GM18519 (cell line): Measurements from ENCODE around the gene FAM217B.
"Not testable (repeated sequence)": the region's sequence is repeated elsewhere in the genome, so short reads cannot be mapped to it uniquely, and the experiment has no call there.

Source experiments
- ATAC-seq: cut with Tn5 transposase; IDR thresholded peaks from one replicate; pipeline ENCODE4 v1.9.1; 2021; ENCODE audit warnings: mild to moderate bottlenecking, moderate library complexity; ENCODE audit not compliant: unreplicated experiment, low FRiP score

FAM217B gene

DNA sequence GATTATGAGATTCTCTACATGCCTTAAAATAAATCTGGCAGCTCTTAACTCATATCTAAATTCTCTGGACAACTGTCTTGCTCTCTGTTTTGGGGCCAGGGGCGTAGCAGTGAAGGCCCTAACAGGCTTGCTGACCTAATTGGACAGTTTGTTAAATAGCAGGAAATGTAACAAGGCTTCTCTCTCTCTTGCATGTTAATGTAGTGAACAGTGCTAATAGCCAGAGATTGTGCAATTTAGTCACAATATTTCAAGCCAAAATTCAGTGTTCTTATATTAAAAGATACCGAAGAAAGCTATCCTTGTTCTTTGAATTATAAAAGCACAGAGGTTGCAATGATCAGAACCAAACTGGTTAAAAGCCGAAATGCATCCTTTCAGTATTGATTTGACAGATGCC, 3.0 kb upstream of the FAM217B start:
- no peak for ATAC-seq

DNA sequence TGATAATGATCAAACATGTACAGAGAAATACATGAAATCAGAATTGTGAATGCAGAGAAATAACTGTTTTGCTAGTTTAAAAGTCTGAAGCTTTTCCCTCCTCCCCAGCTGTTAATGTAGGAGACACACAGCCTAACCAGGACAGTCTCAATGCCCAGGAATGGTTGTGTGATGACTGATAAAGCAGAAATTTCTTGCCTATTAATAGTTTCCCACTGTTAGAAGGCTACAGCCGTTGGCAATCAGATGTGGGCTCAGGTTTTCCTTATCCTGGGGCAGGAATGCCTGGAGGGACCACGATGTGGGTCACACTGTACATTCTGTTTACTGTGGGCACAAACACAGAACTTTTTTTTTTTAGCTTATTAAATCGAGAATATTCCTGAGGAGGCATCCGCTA, 2.0 kb upstream of the FAM217B start:
- ATAC-seq = no peak

DNA sequence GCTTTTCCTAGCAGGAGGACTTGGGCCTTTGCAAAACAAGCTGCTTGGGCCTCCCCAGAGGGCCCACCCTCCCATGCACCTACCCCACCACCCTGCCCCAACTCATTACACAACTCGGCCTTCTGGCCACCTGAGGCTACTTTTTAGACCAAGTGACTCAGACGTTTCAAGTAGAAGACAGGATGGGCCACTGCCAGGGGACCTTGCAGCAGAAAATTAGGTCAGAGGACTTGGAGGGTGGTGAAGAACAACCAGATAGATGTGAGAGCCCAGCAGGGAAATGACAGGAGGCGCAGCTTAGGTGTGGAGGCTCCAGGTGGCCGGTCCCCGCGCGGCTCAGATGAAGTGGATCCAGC, 1.5 kb upstream of the FAM217B start:
- no peak for ATAC-seq

DNA sequence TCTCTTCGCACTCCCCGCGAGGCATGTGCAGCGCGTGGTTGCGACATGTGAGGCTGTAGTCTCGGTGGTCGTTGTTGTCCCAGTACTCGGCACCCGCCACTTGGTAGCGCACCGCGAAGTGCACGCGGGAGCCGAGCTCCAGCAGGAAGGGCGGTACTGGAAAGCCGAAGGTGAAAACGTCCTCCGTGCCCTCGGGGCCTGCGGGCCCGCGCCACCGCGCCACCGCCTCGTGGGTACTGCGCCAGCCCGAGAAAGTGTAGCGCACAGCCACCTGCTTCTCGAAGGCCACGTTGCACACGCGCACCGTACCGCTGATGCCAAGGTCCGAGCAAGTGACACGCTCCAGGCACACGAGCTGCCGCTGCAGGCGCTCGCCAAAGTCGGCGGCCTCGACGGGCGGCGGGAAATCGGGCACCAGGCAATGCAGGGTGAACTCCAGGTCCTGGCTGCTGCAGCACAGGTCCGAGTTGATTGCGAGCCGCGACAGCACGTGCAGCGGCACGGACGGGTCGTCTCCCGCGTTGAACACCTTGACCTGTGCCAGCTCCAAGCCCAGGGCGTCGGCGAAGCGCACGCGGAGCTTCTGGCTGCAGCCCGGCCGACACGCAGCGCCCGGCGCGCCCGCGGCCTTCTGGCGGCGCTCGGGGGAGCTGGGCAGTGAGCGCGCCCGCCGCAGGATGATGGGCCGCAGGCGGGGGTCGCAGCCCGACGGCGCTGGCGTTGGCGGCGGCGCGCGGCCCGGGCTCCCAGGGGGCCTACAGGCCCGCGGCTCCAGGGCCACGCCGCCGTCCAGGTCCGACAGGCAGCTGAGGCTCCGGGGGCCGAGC, 924 bp upstream of the FAM217B start:
- ATAC-seq = no peak

DNA sequence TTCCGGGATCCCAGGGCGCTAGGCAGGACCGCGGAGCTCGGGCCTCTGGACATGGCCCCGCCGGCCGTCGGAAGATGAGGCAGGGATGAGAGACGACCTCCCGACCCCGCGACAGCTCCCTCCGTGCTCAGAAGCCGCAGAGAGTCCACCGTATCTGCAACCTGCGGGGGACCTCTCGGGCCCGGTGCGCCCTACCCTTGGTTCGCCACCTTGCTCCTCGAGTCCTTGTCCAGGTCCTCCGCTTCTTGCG, 385 bp upstream of the FAM217B start:
- peak; percentile 16 for ATAC-seq

DNA sequence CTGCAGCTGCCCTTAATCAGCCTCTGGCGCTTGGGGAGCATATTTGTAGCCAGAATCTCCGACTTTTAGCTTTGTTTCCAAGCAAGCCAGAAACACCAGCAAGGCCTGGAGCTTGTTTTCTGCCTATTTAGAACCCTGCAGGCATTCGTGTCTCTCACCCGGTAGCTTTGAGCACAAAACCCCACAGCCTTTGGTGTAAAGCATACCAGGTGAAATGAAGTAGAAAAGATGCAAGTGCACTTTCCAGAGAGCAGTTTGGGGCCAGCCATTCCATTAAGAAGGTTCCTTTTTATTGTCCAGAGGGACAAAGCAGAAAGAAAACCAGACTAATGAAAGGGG, 736 bp downstream of the FAM217B start:
- peak; percentile 4 for ATAC-seq

DNA sequence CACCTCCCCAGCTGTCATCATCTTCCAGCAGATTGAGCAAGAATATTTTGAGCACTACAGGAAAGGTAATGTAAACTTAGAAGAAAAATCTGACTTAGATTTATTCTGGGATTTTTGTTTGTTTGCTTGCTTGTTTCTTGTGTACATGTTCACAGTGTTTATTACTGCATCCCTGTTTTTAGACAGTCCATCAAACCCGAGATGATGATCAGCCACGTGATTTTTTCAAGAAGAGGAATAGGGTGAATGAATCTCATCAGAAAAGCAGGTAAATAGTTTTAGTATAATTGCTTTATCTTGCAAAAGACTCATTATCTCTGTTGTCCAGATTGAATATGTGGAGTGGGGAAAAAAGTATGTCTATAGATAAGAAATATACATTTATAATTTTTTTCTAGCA, 2.1 kb downstream of the FAM217B start:
- ATAC-seq = no peak

DNA sequence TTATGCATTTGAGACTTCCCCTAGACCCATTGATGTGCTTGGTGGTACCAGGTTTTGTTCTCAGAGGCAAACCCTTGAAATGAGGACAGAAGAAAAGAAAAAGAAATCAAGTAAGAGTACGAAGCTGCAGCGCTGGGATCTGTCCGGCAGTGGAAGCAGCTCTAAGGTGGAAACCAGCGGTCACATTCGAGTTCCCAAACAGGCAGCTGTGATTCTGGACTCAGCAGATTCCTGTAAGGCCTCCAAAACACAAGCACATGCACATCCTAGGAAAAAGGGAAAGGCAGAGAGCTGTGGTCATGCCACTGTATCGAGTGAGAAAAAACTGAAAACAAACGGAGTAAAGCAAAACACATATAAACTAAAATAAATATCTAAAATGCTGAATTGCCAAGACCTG, 4.5 kb downstream of the FAM217B start:
- ATAC-seq = no peak

DNA sequence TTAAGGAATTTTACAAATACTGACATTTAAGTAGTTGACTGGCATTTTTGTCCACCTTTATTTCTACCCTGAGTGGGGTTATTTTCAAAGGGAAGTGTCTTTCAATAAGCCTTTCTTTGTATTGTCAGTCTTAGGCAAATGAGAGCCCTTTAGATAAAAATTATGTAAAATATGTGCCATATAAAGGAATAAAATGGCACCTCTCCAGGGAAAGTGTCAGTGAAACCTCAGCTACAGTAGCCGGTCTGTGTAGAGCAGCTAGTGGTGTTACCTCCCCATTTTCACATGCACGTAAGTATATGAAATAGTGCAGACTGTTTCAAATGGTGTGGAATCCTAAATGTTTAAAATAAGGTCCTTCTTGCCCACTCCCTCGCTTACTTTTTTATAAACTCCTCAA, 5.0 kb downstream of the FAM217B start:
- ATAC-seq = no peak

DNA sequence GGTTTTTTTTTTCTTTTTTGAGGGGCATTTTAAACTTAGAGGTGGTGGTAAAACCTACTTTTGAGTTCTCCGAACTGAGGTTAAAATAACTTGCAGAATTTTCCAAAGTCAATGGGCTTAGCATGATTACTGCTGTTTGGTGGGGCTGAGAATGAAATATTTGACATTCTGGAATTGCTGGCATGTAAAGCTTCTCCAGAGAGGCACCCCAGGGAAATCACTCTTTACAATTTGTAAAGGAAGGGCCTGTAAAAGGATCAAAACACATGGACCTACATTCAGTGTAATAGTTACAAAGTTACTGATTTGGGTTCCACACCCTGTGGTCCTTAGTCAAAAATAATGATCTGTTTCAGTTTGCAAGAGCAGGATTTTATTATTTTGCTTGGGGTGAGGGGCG, 5.5 kb downstream of the FAM217B start:
- ATAC-seq = no peak

DNA sequence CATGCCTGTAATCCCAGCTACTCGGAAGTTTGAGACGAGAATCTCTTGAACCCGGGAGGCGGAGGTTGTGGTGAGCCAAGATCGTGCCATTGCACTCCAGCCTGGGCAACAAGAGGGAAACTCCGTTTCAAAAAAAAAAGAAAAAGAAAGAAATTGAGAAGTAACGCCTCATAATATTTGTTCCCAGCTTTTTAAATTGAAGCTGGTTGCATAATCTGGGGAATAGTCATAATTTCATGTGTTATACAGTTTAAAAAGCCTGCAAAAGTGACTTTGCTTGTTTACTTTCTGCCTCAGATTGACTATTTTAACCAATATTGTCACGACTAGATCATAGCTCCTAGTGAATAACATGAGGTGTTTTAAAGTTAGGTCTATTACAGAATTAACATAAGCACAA, 7.2 kb downstream of the FAM217B start:
- no peak for ATAC-seq

DNA sequence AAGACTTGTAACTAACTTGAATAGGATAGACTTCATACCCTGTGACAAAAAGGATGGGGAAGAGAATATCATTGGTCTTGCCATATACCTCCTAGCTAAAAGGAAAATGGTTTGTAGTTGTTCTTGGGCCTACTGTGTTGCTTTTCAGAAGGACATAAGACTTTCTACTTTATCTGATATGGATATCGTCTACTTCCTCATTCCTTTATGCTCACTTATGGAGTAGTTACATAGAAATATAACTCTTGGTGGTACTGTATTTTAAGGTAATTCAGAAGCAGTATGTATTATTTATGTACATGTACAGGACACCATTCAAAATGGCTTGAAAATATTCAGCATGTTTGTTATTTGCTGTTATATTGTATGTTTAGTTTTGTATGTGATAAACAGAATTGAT, 8.0 kb downstream of the FAM217B start:
- no peak for ATAC-seq

DNA sequence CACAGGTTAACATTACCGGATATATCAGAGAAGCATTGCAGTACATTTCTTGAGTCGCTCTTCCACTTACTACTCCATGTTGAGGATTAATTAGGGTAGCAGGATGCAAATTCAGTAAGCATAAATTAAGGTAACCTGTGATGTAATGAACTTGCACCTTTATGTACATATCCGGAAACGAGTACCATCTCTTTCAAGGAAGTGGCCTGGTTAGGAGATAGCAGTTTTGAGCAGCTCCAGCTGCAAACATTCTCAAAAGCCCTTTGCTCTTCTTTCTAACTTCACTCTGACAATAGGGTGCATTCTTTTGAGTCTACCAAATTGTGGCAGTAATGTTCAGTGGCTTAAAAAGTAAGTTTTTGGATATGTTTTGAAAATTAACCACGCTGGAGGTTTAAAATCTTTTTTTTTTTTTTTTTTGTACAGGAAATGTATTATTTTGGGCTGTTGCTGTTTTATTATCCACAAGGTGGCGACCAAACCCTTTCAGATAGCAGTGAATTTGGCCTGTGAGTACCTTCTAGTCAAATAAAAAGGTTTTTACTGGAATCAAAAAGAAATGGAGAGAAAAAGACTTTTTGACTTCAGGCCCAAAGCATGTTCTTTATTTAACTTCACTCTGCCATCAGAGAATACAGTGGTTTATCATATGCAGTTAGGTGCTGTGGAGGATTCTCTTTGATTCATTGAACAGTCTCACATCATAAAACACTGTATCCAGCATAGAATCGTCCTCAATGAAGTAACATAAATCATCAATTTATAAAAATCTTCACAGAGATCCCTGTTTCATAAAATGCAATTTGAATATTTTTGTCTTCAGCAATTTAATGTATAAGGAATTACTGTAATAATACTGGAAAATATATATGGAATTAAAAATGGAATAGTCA, 8.9 kb downstream of the FAM217B start:
- no peak for ATAC-seq

DNA sequence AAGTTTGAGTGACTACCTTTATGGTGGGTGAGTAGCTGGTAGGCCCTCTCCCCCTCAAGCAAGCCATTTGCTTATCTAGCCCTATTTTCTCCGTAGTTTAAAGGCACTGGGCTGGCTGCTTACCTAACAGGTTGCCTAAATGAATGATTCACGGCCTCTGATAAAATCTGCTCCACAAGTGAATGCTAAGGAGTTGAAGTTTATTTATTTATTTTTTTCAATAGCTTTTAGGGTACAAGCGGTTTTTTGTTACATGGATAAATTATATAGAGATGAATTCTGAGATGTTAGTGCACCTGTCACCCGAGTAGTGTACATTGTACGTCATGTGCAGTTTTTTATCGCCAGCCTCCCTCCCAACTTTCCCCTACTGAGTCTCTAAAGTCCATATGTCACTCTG, 9.7 kb downstream of the FAM217B start:
- no peak for ATAC-seq

DNA sequence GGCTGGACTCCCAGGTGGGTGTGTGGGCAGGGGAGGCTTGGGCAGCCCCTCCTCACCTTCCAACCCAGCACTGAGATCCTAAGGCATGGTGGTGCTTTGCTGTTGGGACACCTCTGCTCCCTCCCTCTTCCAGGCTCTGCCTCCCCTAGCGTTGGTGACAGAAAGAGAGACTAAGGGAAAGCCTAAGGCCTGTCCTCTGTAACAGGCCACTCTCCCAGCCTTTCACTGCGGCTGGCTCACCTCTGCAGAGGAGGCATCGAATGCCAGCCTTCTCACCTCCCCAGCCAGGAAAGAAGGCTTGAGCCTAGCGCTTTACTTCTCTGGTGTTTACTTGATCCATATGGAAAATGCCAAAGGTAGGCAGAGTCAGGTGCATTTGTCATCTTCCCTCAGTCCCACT, 14.5 kb downstream of the FAM217B start:
- ATAC-seq = no peak

DNA sequence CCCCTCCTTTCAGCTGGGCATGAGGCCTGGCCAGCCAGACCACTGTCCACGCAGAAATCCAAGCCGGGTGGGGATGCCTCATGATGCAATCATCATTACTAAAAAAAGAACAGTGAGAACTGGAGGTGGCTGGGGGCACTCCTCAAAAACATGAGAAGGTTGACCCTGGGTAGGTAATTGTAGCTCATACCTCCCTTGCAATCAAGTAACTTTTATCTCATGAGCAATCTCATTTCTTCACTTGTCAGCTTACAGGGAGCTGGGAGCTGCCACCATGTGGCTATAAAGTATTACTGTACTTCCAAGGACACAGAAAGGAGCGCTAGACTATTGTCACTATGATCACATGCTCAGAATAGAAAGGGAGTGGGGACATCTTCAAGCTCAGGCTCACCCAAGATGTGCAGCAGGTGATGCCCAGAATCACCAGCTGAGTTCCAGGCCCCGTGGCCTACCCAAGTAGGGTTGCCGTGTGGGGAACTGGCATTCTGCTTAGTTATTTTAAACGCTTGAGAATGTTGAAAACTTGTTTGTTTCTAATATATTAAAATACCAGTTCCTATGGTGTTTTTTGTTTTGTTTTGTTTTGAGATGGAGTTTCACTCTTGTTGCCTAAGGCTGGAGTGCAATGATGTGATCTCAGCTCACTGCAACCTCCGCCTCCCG, 15.1 kb downstream of the FAM217B start:
- ATAC-seq = no peak

DNA sequence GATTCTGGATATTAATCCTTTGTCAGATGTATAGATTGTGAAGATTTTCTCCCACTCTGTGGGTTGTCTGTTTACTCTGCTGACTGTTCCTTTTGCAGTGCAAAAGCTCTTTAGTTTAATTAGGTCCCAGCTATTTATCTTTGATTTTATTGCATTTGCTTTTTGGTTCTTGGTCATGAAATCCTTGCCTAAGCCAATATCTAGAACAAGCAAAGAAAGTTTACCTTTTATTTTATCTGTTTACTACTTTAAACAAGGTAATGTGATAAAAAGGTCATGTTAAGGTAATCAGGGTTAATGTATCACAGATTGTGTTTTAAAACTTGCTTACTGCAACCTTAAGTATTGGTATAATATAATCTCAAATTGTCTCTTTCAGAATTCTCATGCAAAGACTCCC, 17.4 kb downstream of the FAM217B start:
- ATAC-seq = not testable (repeated sequence)

DNA sequence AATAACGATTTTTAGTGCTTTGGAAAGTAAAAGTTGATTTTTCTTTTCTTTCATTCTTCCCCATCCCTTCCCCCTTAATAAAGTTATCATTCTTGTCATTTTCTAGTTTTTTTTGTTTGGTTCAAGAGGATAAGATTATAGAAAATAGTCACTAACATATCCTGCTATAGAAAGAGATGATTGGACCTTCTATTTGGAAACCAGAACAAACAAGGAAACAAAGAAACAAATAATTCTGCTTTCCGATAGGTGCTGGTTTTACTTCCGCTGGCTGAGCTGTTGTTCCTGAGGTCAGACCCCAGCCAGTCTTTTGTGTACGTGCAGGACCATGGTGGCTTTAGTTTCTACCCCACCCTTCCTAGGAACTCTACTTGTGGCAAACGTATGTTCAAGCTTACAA, 17.9 kb downstream of the FAM217B start, which contains the start of gene CDH26:
CDH26 (plus strand) TSS at position 301 of the 400 bp plus-strand sequence. CDS start 304 bp downstream, outside the sequence.
- ATAC-seq = no peak

DNA sequence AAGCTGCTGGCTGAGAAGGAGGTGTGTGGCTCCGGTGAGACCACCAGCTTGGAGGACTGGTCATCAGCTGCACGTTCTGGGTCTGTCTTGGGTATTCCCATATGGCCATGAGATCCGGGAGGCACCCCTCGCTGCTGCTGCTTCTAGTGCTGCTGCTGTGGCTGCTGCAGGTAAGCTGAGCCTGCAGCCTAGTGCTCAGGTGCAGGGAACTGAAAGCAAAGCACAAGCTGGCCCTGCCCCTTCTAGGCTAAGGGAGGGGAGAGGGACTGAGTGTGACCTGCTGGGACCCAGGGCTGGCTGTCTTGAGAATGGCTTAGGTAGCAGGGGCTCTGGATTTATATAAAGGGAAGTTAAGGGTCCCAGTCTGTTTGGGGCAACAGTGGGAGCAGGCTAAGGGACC, 18.4 kb downstream of the FAM217B start:
- ATAC-seq = no peak

DNA sequence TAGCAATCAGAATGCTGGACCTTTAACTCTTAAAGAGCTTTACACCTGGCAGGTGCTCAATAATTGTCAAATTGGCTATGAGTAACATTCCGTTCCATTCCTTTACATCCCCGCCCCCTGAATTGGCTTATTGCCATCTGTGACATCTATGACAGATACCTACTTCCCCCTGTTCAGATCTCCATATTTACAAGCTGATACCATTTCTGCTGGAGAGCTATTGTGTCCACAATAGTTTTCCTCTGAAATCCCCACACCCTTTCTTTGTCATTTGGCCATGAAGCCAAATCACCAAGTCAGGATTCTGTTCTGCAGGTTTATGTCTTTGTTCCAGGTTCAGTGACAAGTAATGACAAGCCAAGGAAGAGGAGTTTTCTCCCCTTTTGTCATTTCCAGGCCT, 21.2 kb downstream of the FAM217B start:
- ATAC-seq = no peak

DNA sequence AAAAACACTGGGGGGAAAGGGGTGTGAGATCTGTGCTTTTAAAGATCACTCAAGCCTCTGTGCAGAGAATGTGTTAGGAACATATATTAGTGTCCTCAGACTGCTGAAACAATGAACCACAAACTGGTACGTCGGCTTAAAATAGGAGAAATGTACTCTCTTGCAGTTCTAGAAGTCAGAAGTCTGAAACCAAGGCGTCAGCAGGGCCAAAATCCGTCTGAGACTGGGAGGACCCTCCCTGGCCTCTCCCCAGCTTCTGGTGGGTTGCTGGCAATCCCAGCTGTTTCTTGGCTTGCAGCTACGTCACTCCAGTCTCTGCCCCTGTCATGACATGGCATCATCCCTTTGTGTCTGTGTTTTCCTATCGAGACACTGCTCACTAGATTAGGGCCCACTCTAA, 22.0 kb downstream of the FAM217B start:
- ATAC-seq = no peak

DNA sequence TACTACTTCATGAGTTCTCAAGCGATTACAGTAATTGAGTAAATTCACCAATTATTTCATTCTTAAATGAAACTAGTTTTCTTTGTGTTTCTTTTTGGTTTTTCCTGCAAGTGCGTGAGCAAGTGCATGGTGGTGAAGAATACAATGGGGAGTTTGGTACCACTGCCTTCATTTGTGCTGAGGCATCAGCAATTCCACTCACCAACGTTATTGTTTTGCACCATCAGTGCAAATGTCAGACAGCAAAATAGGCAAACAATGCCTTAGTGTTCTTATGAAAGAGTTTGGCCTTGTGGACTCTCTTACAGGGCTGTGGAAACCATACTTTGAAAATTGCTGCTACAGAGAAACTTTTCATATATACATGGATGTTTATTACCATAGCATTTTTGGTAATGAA, 26.2 kb downstream of the FAM217B start:
- ATAC-seq = no peak
